ENCODE results near the gene ATP13A2. TPM values are rescaled to one million over a fixed set of nuclear protein-coding genes. Genes with fewer than 3 reads are reported as not detected.
A peak's percentile ranks its signal among the peaks of the same experiment; 100 is the strongest.

The ATP13A2 gene
- polyA plus RNA-seq, 1 donor (not counting 4 experiments of a cell fraction or from before 2014, with no cell fraction given): 19.7 TPM

DNA sequence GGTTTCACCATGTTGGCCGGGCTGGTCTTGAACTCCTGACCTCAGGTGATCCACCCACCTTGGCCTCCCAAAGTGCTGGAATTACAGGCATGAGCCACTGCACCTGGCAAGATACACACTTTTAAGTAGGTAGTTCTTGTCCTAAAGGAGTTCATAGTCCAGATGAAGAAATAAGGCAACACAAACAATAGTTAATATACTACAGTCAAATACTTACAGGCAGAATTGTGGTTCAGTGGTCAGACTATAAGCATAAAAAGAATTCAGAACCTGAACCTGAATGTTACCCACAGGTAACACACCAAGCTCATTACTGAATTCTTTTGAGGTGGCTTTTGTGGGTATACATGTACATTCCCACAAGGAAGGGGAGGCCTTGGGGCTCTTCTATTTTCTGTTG lies 40.3 kb upstream of the ATP13A2 start:
- no peak overlapping the region for H2AFZ ChIP-seq (ENCODE audit: control insufficient read depth, low read length)
- no peaks in the 10 kb centered on the region for H3K9me1 ChIP-seq (ENCODE audit: control insufficient read depth, extremely low read depth, insufficient read depth, low read length)
- dilution Hi-C loops (cut with MboI; ENCODE audit: extremely low pct_ligation_motif_present, low sequenced_read_pairs): no loop called here
- H3K27me3 ChIP-seq (ENCODE audit: control insufficient read depth, extremely low read depth, insufficient read depth, low read length): no peaks in the 10 kb centered on the region
- peak overlapping the region; percentile 90 for H3K4me2 ChIP-seq (ENCODE audit: control insufficient read depth, extremely low read depth, insufficient read depth, low read depth, low read length)
- TF ChIP-seq, protein P1, sequence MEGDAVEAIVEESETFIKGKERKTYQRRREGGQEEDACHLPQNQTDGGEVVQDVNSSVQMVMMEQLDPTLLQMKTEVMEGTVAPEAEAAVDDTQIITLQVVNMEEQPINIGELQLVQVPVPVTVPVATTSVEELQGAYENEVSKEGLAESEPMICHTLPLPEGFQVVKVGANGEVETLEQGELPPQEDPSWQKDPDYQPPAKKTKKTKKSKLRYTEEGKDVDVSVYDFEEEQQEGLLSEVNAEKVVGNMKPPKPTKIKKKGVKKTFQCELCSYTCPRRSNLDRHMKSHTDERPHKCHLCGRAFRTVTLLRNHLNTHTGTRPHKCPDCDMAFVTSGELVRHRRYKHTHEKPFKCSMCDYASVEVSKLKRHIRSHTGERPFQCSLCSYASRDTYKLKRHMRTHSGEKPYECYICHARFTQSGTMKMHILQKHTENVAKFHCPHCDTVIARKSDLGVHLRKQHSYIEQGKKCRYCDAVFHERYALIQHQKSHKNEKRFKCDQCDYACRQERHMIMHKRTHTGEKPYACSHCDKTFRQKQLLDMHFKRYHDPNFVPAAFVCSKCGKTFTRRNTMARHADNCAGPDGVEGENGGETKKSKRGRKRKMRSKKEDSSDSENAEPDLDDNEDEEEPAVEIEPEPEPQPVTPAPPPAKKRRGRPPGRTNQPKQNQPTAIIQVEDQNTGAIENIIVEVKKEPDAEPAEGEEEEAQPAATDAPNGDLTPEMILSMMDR (optimal IDR thresholded peaks at IDR 0.05 in 1 of 3, IDR thresholded peaks at IDR 0.05 in 1 of 3, conservative IDR thresholded peaks at IDR 0.05 in 1 of 3; ENCODE audit: extremely low read depth in 1 of 3, insufficient read depth in 2 of 3, low read length in 3 of 3): no peak
- no peak for TF ChIP-seq EZH2 (IDR thresholded peaks at IDR 0.05; ENCODE audit: low read length)
- H3K9me3 ChIP-seq (ENCODE audit: control insufficient read depth, low read depth, low read length): no peaks in the 10 kb centered on the region
- H3K79me2 ChIP-seq (ENCODE audit: control insufficient read depth, insufficient read depth, low read length): peaks cover 54% of the 10 kb centered on the region
- H3K4me1 ChIP-seq (ENCODE audit: control insufficient read depth, extremely low read depth, insufficient read depth, low read length): peaks cover 9% of the 10 kb centered on the region
- H3K4me3 ChIP-seq (ENCODE audit: control insufficient read depth in 2 of 3, extremely low read depth in 1 of 3, insufficient read depth in 2 of 3, low read depth in 1 of 3, low read length in 3 of 3): no peak overlapping the region
- H3K27ac ChIP-seq (ENCODE audit: control insufficient read depth, insufficient read depth, low read length): no peak overlapping the region
- no peak for DNase-seq (ENCODE audit: low read depth, low spot score)
- H3K36me3 ChIP-seq (ENCODE audit: control insufficient read depth in 2 of 2, extremely low read depth in 1 of 2, insufficient read depth in 2 of 2, low read length in 2 of 2): peaks cover 0 to 8% of the 10 kb centered on the region in 2 experiments
- H3K9ac ChIP-seq (ENCODE audit: control insufficient read depth, extremely low read depth, insufficient read depth, low read length): no peak overlapping the region
- no peak for FAIRE-seq
- no peaks in the 10 kb centered on the region for H4K20me1 ChIP-seq (ENCODE audit: control insufficient read depth, extremely low read depth, insufficient read depth, low read length)

DNA sequence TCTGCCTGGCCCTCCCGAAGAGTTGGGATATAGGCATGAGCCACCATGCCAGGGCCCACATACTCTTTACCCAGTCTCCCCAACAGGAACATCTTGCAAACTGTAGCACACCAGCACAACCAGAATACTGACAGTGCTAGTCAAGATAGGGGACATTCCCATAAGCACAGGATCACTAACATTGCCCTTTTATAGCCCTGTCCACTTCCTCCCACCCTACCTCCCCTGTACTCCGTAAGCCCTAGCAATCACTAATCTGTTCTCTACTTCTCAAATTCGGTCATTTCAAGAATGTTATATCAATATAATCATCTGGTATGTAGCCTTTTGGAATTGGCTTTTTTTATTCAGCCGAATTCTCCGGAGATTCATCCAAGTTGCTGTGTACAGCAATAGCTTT lies 36.2 kb upstream of the ATP13A2 start:
- H3K79me2 ChIP-seq (ENCODE audit: control insufficient read depth, insufficient read depth, low read length): peaks cover 65% of the 10 kb centered on the region
- no peak overlapping the region for H2AFZ ChIP-seq (ENCODE audit: control insufficient read depth, low read length)
- dilution Hi-C loops (cut with MboI; ENCODE audit: extremely low pct_ligation_motif_present, low sequenced_read_pairs): no loop called here
- no peaks in the 10 kb centered on the region for H3K9me3 ChIP-seq (ENCODE audit: control insufficient read depth, low read depth, low read length)
- no peak overlapping the region for H3K27ac ChIP-seq (ENCODE audit: control insufficient read depth, insufficient read depth, low read length)
- peaks cover 15 to 16% of the 10 kb centered on the region in 2 experiments for H3K36me3 ChIP-seq (ENCODE audit: control insufficient read depth in 2 of 2, extremely low read depth in 1 of 2, insufficient read depth in 2 of 2, low read length in 2 of 2)
- no peak overlapping the region for H3K9ac ChIP-seq (ENCODE audit: control insufficient read depth, extremely low read depth, insufficient read depth, low read length)
- no peak overlapping the region for H3K4me2 ChIP-seq (ENCODE audit: control insufficient read depth, extremely low read depth, insufficient read depth, low read depth, low read length)
- H3K27me3 ChIP-seq (ENCODE audit: control insufficient read depth, extremely low read depth, insufficient read depth, low read length): no peaks in the 10 kb centered on the region
- no peak overlapping the region for H3K4me3 ChIP-seq (ENCODE audit: control insufficient read depth in 2 of 3, extremely low read depth in 1 of 3, insufficient read depth in 2 of 3, low read depth in 1 of 3, low read length in 3 of 3)
- H4K20me1 ChIP-seq (ENCODE audit: control insufficient read depth, extremely low read depth, insufficient read depth, low read length): no peaks in the 10 kb centered on the region
- no peak for TF ChIP-seq EZH2 (IDR thresholded peaks at IDR 0.05; ENCODE audit: low read length)
- TF ChIP-seq, protein P1 (optimal IDR thresholded peaks at IDR 0.05 in 1 of 3, IDR thresholded peaks at IDR 0.05 in 1 of 3, conservative IDR thresholded peaks at IDR 0.05 in 1 of 3; ENCODE audit: extremely low read depth in 1 of 3, insufficient read depth in 2 of 3, low read length in 3 of 3): no peak
- no peak for FAIRE-seq
- no peaks in the 10 kb centered on the region for H3K9me1 ChIP-seq (ENCODE audit: control insufficient read depth, extremely low read depth, insufficient read depth, low read length)
- no peak for DNase-seq (ENCODE audit: low read depth, low spot score)
- peaks cover 11% of the 10 kb centered on the region for H3K4me1 ChIP-seq (ENCODE audit: control insufficient read depth, extremely low read depth, insufficient read depth, low read length)

Data from keratinocyte (primary cell).